HG02610 (cell line): ENCODE measurements around the gene SPN.
"Not testable (repeated sequence)": the region's sequence is repeated elsewhere in the genome, so short reads cannot be mapped to it uniquely, and the experiment has no call there.

ENCODE experiments used
- ATAC-seq: cut with Tn5 transposase; IDR thresholded peaks from one replicate; pipeline ENCODE4 v1.9.1; 2021; ENCODE audit warnings: mild to moderate bottlenecking, moderate library complexity; ENCODE audit not compliant: unreplicated experiment

The SPN gene

DNA sequence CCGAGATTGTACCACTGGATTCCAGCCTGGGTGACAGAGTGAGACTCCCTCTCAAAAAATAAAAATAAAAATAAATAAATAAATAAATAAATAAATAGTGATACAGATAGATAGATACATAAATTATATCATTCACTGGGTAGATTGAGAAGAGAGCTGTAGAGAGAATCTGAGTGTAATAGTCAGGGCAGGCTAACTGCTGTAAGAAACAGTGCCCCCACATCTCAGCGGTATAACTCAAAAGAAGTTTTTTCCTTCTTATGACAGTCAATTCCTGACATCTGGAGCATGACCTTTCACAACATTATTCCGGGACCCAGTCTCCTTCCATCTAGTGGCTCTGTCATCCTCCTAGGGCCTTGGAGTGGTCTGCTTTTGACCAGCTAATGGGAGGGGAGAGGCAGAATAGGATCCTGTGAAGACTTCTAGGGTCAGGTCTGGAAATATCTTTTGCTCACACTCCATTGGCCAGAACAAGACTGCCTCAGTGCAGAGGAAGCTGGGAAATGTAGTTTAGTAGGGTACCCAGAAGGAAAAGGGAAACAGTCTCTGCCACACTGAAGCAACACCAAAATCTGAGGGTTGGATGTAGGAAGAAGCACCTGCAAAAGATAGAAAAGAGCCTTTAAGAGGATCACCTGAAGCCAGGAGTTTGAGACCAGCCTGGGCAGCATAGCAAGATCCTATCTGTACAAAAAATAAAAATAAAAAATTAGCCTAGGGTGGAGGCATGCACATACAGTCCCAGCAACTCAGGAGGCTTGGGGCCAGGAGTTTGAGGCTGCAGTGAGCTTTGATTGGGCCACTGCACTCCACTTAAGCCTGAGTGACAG is 13.0 kb downstream of the SPN start:
- peak; percentile 38 for ATAC-seq

DNA sequence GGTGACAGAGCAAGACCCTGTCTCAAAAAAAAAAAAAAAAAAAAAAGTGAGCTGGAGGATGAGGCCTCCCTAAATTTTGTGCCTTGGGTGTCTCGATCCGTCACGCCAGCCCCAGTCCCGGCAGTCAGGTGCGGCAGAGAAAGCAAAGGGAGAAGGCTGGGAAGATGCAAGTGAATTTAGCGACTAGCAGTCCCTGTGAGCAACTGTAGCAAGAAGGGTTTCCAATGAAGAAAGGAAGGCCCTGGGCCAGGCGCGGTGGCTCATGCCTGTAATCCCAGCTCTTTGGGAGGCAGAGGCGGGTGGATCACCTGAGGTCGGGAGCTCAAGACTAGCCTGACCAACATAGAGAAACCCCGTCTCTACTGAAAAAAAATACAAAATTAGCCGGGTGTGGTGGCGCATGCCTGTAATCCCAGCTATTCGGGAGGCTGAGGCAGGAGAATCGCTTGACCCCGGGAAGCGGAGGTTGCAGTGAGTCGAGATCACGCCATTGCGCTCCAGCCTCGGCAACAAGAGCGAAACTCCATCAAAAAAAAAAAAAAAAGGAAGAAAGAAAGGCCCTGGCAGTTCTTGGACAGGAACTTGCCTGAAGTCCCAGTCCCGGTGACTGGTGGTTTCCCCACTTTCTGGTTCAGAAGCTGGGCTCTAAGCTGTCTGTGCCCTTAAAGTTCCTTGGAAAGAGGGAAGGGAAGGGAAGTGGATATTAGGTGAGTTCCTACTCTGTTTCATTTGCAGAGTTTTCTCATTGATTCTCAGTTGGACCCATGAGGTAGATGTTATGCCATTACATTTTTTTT is 14.1 kb downstream of the SPN start:
- ATAC-seq: no peak

DNA sequence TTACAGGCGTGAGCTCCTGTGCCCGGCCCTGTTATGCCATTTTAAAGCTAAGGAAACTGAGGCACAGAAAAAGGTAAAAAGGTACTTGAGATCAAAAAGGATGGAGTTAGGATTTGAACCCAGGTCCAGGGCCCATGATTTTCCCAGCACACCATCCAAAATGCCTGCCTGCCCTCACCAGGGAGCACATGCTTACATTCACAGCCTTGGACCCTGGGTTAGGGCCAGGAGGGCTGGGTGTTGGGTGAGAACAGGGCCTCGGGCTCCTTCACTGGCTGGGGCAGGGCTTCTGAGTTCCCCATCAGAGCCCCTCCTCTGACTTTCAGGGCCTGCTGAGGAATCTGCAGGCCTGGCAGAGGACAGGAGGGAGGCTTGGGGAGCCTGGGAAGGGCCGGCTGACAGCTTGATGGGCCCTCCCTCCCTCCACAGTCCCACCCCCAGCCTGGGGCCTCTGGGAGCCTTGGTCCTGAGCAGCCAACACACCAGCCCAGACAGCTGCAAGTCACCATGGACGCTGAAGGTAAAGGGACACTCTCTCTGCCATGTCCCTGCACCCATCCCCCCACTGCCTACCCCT is 15.7 kb downstream of the SPN start, which contains the start of gene QPRT:
Gene QPRT, plus strand, starts transcription at position 490 of the 577 bp plus-strand sequence. Its CDS starts 18 bp downstream, at position 508.
- ATAC-seq: no peak

DNA sequence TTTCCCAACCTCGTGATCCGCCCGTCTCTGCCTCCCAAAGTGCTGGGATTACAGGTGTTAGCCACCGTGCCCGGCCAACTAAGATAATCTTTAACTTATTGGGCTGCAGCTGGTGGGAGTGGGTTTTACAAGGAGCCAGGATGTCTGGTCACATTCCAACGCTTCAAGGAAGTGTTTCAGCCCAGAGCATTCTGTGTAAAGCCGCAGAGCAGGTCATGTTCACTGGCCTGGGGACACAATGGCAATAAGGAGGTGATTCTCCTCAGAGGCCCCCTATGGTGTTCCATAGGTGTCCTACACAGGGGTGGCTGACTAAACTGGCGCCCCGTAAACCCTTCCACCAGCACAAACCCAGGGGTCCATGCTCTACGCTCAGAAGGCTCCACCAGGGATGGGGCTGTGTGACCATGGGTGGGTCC is 17.1 kb downstream of the SPN start:
- no peak for ATAC-seq

DNA sequence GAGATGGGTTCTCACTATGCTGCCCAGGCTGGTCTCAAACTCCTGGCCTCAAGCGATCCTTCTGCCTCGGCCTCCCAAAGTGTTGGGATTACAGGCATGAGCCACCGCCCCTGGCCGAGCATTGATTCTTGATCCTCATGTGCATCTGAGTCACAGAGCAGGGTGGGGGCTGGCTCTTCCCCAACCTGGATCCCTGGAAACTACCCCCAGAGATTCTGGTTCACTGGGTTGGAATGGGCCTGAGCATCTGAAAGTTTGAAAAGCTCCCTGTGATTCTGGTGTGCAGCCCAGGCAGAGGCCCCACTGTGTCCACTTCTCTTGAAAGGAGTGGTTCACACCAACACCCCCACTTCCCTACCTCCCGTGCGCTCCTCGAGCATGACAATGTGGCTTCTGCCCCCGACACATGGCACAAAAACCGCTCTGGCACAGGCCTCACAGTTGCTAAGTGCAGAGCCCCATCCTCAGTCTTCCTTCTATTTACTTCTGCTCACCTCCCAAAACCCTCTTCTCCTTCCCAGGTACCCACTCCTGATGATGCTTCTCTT is 20.6 kb downstream of the SPN start:
- no peak for ATAC-seq

DNA sequence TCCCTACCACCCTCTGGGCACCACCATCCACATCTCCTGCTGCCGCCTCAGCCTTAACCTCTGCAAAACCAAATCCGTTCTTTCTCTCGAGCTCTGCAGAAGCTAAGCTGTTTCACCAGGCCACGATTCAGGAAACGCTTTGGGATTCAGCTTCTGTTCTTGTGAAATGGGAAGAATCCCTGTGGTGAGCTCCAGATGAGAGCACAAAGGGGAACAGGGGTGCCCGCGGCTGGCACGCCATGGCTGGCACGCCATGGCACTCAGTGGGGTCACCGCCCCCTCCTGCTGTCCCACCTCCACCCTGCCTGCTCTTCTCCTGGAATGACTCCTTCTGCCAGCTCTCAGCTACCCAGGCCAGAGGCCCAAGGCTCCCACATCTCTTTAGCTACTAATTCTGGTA is 21.6 kb downstream of the SPN start:
- ATAC-seq: no peak

DNA sequence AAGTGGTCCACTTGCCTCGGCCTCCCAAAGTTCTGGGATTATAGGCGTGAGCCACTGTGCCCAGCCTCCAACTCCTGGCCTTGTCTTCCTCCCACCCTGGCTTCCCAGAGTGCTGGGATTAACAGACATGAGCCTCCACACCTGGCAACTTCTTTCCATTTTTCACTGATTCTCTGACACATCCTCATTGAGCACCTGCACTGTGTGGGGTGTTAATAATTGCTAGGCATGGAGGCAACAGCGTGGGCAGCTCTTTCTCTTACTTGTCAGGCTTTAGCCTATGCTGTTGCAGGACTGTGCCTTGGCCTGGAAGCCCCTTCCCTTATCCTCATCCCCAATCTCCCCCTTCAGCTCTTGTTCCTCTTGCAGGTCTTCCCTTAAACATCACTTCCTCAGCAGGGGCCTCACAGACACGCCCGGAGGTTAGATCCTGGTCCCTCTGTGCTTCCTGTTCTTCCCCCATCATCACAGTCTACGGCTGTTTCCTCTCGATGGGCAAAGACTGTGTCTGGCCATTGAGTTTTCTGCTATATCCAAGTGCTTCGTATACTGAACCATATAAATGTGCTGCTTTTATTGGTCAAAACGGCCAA is 23.8 kb downstream of the SPN start:
- ATAC-seq: no peak

DNA sequence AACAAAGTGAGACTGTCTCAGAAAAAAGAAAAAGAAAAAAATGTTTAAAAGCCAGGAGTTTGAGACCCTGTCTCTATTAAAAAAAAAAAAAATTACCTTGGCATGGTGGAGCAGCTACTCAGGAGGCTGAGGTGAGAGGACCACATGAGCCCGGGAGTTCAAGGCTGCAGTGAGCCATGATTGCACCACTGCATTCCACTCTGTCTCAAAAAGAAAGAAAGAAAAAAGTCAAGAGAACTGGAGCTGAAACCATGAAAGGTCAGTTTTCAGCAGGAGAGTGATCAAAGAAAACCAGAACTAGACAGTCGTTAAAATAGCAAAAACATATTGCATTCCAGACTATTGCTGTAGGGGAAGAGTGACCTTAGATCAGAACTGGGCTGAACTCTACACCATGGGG is 24.7 kb downstream of the SPN start:
- ATAC-seq: no peak

DNA sequence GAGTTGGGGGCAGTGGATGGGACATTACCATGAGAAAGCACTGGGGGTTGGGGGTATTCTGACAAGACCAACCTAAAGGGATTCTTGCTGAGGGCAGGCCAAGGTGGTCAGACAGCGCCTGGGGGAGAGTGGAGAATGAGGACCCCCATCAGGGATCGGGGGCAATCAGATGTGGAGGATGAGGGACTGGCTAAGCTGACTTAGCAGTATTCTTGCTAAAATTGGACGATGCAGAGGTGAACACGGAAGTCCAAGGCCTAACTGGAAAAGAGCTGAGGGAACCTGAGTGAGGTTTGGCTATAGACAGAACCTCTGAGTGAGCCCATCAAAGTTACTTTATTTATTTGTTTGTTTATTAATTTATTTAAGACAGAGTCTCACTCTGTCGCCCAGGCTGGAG is 25.1 kb downstream of the SPN start:
- no peak for ATAC-seq

DNA sequence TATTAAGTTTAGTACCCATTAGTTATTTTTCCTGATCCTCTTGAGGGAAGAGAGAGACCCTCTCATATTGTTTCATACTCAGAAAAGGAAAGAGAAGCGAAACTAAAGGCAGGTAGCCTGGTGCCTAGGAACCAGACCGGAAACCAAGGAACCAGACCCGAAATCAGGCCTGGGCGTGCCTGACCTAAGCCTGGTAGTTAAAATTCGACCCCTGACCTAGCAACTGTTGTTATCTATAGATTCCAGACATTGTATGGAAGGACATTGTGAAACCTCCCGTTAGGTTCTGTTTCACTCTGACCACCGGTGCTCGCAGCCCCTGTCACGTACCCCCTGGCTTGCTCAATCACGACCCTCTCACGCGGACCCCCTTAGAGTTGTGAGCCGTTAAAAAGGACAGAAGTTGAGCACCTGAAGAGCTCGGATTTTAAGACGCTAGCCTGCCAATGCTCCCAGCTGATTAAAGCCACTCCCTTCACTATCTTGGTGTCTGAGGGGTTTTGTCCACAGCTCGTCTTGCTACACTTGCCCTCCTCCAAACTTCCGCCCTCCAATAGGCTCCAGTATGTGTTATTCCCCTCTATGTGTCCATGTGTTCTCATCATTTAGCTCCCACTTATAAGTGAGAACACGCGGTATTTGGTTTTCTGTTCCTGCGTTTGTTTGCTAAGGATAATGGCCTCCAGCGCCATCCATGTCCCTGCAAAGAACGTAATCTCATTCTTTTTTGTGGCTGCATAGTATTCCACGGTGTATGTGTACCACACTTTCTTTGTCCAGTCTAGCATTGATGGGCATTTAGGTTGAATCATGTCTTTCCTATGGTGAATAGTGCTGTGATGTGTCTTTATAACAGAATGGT is 26.7 kb downstream of the SPN start:
- not testable (repeated sequence) for ATAC-seq

DNA sequence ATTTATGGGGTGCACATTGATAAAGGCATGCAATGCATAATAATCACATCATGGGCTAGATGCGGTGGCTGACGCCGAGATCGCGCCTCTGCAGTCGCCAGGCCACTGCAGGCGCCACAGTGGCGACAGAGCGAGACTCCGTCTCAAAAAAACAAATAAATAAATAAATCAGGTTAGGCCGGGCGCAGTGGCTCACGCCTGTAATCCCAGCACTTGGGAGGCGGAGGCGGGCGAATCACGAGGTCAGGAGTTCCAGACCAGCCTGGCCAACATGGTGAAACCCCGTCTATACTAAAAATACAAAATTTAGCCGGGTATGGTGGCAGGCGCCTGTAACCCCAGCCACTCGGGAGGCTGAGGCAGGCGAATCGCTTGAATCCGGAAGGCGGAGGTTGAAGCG is 29.6 kb downstream of the SPN start:
- not testable (repeated sequence) for ATAC-seq

DNA sequence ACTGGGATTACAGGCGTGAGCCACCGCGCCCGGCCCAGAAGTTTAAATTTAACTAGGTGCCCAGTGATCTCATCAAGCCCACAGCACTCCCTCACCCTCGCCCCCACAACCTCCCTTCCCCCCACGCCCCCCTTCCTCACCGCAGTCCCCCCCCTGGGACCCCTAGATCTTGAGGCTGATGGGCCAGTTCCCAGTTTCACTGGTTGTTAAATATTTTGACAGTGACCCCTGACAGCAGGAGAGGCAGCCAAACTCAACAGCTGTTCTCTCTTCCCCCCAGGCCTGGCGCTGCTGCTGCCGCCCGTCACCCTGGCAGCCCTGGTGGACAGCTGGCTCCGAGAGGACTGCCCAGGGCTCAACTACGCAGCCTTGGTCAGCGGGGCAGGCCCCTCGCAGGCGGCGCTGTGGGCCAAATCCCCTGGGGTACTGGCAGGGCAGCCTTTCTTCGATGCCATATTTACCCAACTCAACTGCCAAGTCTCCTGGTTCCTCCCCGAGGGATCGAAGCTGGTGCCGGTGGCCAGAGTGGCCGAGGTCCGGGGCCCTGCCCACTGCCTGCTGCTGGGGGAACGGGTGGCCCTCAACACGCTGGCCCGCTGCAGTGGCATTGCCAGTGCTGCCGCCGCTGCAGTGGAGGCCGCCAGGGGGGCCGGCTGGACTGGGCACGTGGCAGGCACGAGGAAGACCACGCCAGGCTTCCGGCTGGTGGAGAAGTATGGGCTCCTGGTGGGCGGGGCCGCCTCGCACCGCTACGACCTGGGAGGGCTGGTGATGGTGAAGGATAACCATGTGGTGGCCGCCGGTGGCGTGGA is 31.5 kb downstream of the SPN start:
- no peak for ATAC-seq

DNA sequence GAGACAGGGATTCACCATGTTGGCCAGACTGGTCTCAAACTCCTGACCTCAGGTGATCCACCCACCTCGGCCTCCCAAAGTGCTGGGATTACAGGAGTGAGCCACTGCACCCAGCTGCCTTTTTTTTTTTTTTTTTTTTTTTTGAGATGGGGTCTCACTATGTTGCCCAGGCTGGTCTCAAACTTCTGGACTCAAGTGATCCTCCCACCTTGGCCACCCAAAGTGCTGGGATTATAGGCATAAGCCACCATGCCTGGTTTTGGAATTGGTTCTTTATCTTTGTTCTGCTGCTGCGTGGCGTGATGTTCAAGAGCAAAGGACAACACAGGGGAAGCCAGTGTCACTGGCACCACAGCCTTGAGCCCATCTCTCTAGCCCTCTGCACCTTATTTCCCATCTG is 32.6 kb downstream of the SPN start:
- ATAC-seq: not testable (repeated sequence)

DNA sequence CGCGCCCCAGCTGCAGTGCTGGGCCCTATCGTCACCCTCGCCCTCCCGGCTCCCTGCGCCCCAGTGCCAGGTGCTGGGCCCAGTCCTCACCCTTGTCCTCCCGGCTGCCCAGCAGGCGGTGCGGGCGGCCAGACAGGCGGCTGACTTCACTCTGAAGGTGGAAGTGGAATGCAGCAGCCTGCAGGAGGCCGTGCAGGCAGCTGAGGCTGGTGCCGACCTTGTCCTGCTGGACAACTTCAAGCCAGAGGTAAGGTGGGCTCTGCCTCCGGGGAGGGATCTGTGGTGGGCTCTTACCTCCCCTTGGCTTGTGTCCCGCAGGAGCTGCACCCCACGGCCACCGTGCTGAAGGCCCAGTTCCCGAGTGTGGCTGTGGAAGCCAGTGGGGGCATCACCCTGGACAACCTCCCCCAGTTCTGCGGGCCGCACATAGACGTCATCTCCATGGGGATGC is 33.9 kb downstream of the SPN start:
- no peak for ATAC-seq

DNA sequence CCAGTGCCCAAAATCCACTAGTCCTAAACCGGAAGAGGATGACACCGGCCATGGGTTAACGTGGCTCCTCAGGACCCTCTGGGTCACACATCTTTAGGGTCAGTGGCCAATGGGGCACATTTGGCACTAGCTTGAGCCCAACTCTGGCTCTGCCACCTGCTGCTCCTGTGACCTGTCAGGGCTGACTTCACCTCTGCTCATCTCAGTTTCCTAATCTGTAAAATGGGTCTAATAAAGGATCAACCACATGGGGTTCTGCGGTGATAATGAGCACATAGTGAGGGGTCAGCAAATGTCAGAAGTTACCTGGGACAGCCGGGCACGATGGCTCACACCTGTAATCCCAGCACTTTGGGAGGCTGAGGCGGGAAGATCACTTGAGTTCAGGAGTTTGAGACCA is 34.3 kb downstream of the SPN start:
- no peak for ATAC-seq

DNA sequence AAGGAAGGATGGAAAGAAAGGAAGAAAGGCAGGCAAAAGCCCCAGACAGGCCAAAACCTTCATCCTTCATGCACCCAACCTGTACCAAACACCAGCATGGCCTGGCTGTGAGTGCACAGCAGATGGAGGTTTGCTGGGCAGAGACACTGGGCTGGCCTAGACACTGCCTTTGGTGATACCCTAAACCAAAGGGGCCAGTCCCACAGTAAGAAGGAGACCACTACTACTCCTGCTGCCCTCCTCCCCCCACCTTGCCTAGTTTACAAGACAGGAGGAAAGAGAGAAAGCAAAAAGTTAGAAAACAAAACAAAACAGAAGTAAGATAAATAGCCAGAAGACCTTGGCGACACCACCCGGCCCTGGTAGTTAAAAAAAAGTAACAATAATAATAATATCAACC is 35.0 kb downstream of the SPN start:
- ATAC-seq: no peak

DNA sequence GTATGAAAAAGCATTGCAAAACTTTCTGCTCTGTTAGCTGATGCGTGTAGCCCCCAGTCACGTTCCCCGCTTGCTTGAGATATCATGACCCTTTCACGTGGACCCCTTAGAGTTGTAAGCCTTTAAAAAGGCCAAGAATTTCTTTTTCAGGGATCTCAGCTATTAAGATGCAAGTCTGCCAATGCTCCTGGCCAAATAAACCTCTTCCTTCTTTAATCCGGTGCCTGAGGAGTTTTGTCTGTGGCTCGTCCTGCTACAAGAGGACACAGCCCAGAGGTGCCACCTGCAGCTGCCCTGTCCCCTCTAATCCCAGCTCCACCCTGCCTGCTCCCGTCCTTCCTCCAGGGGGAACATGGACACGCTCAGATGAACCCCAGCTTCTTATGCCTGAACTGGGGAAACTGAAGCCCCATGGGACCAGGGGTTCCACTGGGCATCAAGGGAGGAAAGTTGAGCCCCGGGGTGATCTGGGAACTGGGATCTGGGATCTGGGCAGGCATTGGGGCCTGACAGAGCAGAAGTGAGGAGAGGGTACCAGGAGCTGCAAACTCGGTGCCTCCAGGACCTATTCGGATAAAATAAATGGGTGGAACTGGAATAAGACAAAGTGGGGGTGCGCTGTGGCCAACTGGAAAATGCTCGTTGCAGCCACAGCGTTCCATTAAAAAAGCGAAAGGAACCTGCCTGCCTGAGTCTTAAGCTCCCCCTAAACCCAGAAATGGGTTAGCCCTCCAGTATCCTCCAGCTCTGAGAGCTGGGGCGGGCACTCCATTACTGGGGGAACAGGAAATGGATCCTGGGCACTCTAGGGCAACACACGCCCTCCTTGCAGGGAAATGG is 35.7 kb downstream of the SPN start:
- no peak for ATAC-seq
